Measurements from ENCODE around the gene CFAP97.

- no peak for TF ChIP-seq POLR2AphosphoS5 (IDR thresholded peaks at IDR 0.05)
- no peak for TF ChIP-seq CTCF (IDR thresholded peaks at IDR 0.05)
- TF ChIP-seq EP300 (IDR thresholded peaks at IDR 0.05) = no peak
Observed at GRCh38 chr4:185142564-185142911, 61.3 kb downstream of the CFAP97 start.
